Progenitor cell of endocrine pancreas (in vitro differentiated cells): Measurements from ENCODE around the gene PRAMEF2. TPM values are rescaled to one million over a fixed set of nuclear protein-coding genes. Genes with fewer than 3 reads are reported as not detected.
"Not testable (repeated sequence)": the region's sequence is repeated elsewhere in the genome, so short reads cannot be mapped to it uniquely, and the experiment has no call there.

Source experiments
- DNase-seq: peaks from one replicate; pipeline ENCODE4 v3.0.0; 2021; ENCODE audit warnings: low spot score; ENCODE audit not compliant: unreplicated experiment
- H3K27ac Mint-ChIP-seq: 2 replicates; pipeline ENCODE4 v1.8.0; 2021; ENCODE audit warnings: mild to moderate bottlenecking, moderate library complexity, mixed read lengths
- H3K27me3 Mint-ChIP-seq: 2 replicates; pipeline ENCODE4 v1.8.0; 2021; ENCODE audit warnings: mixed read lengths
- H3K36me3 Mint-ChIP-seq: 2 replicates; pipeline ENCODE4 v1.8.0; 2022; ENCODE audit warnings: mixed read lengths; ENCODE audit not compliant: insufficient read depth
- H3K4me1 Mint-ChIP-seq: 2 replicates; pipeline ENCODE4 v1.8.0; 2021; ENCODE audit warnings: low read depth, mixed read lengths
- H3K4me3 Mint-ChIP-seq: 2 replicates; pipeline ENCODE4 v1.8.0; 2021; ENCODE audit warnings: low read depth, mild to moderate bottlenecking, moderate library complexity, mixed read lengths
- H3K9me3 Mint-ChIP-seq: 2 replicates; pipeline ENCODE4 v1.8.0; 2021; ENCODE audit warnings: low read depth, mixed read lengths
- long read RNA-seq: library from polyadenylated mRNA; unstranded; transcript quantifications from one replicate; pipeline ENCODE4 v2.0.0, GENCODE V29; 2020
- total RNA-seq: library from RNA; stranded (reverse); gene quantifications from 2 replicates; pipeline ENCODE4 v1.2.1, GENCODE V29; 2021
- TF ChIP-seq, protein P1 (sequence below): fragments of 200-600 bp; sonication (generic); IDR thresholded peaks from one replicate; pipeline ENCODE4 v1.5.0; 2021; ENCODE audit warnings: antibody characterized with exemption, mild to moderate bottlenecking; ENCODE audit not compliant: unreplicated experiment

Gene PRAMEF2, protein sequence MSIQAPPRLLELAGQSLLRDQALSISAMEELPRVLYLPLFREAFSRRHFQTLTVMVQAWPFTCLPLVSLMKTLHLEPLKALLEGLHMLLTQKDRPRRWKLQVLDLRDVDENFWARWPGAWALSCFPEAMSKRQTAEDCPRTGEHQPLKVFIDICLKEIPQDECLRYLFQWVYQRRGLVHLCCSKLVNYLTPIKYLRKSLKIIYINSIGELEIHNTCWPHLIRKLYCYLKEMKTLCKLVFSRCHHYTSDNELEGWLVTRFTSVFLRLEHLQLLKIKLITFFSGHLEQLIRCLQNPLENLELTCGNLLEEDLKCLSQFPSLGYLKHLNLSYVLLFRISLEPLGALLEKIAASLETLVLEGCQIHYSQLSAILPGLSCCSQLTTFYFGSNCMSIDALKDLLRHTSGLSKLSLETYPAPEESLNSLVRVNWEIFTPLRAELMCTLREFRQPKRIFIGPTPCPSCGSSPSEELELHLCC
- total RNA-seq, result not detected in 2 replicates
- long read RNA-seq, result 0 reads

DNA sequence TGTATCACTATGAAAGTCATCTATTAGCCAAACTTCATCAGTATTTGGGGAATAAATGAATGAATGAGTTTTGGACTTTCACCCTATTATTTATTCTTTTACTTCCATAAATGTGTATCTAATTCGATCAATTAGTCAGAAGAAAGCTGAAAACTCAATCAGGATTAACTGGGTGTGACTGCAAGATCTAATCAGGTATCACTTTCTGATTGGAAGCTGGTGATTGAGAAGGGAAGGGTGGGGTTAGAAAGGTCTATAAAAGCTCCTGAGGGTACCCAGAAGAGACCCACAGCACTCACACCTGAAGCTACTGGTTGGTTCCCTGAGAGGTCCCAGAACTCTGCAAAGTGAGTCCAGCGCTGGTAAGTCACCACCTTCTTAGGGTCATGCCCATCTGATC, at the start of gene PRAMEF2:
Gene PRAMEF2, plus strand, starts transcription at position 301 of the 400 bp plus-strand sequence. CDS start 1,924 bp downstream, outside the sequence.
- H3K9me3 Mint-ChIP-seq, result peaks cover 19% of the 10 kb centered on the region
- not testable (repeated sequence) for H3K4me1 Mint-ChIP-seq, H3K27me3 Mint-ChIP-seq, H3K36me3 Mint-ChIP-seq, H3K4me3 Mint-ChIP-seq, H3K27ac Mint-ChIP-seq, DNase-seq

DNA sequence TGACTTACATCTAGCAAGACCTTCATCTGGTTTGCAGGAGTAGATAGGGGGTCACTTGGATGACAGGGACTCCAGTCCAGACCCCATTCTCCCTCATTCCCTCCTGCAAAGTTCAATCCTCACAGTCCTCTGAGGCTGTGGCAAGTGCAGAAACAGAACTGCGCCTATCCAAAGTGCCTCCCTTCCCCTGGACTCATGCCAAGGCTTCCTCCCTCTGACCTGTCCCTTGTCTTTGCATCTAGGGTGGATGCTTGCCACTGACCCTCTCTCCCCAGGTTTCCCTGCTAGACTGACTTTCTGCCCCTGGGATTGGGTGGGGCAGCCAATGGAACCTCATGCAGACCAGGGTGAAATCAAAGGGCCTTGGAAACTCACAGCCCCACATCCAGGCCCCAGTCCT, 47.0 kb upstream of the PRAMEF2 start:
- no peak overlapping the region for H3K27ac Mint-ChIP-seq
- H3K9me3 Mint-ChIP-seq, result peaks cover 32% of the 10 kb centered on the region
- H3K4me3 Mint-ChIP-seq, result no peak overlapping the region

DNA sequence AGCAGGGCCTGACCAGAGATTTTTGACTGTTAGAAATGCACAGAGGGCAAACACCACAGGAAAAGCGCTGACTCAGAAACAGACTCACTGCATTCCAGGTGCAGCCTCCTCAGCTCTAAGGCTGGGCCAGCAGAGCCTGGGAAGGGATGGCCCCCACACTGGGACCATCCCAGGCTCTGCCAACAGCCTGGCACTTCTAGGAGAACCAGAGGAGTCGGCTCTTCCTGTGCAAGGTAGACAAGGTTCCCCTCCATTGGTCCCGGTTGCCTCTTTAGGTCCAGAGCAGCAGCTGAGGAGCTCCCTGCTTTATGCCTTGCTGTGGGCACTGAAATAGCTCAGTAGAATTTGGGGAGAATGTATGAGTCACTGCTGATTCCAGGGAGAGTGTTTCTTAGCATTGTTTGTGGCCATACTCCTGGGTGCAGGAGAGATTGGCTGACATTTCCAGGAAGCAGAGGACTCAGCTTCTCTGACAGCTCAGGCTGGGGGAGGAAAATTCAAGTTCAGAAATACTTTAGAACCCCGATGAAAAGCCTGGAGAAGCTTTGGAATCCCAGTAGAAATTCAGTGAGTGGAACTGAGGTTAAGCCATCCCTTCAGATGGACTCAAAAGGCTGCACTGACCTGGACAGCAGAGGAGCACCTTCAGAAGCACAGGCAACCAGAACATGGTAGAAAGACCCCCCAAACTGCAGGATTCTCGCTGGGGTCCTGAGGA, 46.0 kb upstream of the PRAMEF2 start:
- peaks cover 27% of the 10 kb centered on the region for H3K9me3 Mint-ChIP-seq
- no peaks in the 10 kb centered on the region for H3K4me1 Mint-ChIP-seq
- DNase-seq, result no peak
- no peak overlapping the region for H3K4me3 Mint-ChIP-seq
- no peaks in the 10 kb centered on the region for H3K36me3 Mint-ChIP-seq
- H3K27ac Mint-ChIP-seq, result no peak overlapping the region
- no peaks in the 10 kb centered on the region for H3K27me3 Mint-ChIP-seq
- TF ChIP-seq, protein P1, sequence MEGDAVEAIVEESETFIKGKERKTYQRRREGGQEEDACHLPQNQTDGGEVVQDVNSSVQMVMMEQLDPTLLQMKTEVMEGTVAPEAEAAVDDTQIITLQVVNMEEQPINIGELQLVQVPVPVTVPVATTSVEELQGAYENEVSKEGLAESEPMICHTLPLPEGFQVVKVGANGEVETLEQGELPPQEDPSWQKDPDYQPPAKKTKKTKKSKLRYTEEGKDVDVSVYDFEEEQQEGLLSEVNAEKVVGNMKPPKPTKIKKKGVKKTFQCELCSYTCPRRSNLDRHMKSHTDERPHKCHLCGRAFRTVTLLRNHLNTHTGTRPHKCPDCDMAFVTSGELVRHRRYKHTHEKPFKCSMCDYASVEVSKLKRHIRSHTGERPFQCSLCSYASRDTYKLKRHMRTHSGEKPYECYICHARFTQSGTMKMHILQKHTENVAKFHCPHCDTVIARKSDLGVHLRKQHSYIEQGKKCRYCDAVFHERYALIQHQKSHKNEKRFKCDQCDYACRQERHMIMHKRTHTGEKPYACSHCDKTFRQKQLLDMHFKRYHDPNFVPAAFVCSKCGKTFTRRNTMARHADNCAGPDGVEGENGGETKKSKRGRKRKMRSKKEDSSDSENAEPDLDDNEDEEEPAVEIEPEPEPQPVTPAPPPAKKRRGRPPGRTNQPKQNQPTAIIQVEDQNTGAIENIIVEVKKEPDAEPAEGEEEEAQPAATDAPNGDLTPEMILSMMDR, result no peak

More for the DNA sequence above, 47.0 kb upstream of the PRAMEF2 start:
- no peaks in the 10 kb centered on the region for H3K36me3 Mint-ChIP-seq
- no peaks in the 10 kb centered on the region for H3K27me3 Mint-ChIP-seq
- H3K4me1 Mint-ChIP-seq, result no peaks in the 10 kb centered on the region
- no peak for DNase-seq
- TF ChIP-seq, protein P1, result no peak

DNA sequence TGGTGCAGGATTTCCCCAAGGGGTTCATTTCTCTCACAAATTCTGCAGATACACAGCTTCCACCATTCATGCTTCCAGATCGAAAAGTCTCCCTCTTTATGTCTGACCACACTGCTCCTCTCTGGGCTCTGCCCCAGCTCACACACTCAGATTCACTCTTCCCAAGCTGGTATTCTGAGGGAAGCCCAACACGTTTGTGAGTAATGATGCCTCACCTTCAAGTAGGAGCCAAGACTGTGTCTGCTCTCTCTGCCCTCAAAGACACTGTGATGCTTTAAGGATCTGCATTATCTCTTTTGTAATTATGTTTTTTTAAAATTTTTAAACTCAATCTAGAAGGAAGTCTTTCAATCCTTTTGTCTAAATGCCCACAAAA, 45.5 kb upstream of the PRAMEF2 start:
- no peaks in the 10 kb centered on the region for H3K36me3 Mint-ChIP-seq
- no peaks in the 10 kb centered on the region for H3K4me1 Mint-ChIP-seq
- H3K27ac Mint-ChIP-seq, result no peak overlapping the region
- peaks cover 21% of the 10 kb centered on the region for H3K9me3 Mint-ChIP-seq
- H3K4me3 Mint-ChIP-seq, result no peak overlapping the region
- TF ChIP-seq, protein P1, result no peak
- no peak for DNase-seq
- H3K27me3 Mint-ChIP-seq, result no peaks in the 10 kb centered on the region

DNA sequence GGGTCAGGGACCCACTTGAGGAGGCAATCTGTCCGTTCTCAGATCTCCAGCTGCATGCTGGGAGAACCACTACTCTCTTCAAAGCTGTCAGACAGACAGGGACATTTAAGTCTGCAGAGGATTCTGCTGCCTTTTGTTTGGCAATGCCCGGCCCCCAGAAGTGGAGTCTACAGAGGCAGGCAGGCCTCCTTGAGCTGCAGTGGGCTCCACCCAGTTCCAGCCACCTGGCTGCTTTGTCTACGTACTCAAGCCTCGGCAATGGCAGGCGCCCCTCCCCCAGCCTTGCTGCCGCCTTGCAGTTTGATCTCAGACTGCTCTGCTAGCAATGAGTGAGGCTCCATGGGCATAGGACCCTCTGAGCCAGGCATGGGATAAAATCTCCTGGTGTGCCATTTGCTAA, 37.8 kb upstream of the PRAMEF2 start:
- peaks cover 21% of the 10 kb centered on the region for H3K9me3 Mint-ChIP-seq

DNA sequence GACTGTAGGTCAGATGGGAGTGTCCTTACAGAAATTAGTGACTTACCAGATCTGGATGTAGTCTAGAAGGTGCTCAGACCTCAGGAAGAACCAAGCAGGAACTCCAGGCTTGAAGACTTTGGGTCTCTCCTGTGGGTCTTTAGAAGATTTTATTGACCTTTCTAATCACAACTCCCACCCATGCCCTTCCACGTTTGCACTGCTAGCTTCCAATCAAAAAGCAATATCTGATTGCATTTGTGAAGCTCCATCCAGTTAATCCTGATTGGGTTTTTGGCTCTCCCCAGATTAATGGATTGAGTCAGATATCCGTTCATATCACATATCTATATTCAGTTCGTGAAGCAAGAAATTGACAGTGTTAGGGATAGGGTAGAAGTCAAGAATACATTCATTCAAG, 25.6 kb upstream of the PRAMEF2 start, which contains the start of gene PRAMEF11:
Gene PRAMEF11, minus strand, starts transcription at position 101 of the 400 bp plus-strand sequence. CDS start 2,621 bp downstream, outside the sequence.
- H3K27me3 Mint-ChIP-seq, H3K4me1 Mint-ChIP-seq, DNase-seq, H3K27ac Mint-ChIP-seq, H3K4me3 Mint-ChIP-seq, H3K36me3 Mint-ChIP-seq: not testable (repeated sequence)
- peaks cover 23% of the 10 kb centered on the region for H3K9me3 Mint-ChIP-seq

More for the DNA sequence above, 37.8 kb upstream of the PRAMEF2 start:
- not testable (repeated sequence) for H3K27me3 Mint-ChIP-seq, H3K36me3 Mint-ChIP-seq, H3K4me1 Mint-ChIP-seq, DNase-seq, H3K27ac Mint-ChIP-seq, H3K4me3 Mint-ChIP-seq

DNA sequence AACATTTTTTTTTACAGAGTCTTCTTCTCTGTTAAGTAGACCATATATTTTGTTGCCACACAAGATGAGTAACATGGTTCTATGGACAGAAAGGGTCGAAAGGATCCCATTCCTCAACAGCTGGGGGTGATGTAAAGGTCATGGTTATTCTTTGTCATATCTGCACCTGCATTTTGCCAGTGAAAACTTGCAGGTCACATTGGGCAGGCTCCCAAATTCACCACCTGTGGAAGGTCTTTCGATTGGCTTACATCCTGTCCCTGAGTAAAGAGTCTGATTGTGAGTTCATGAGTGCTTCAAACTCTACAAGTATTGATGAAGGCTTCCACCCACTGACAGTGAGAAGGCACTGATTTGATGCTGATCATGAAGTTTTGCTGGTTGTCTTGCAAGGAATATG, 23.6 kb upstream of the PRAMEF2 start:
- H3K4me3 Mint-ChIP-seq, H3K27ac Mint-ChIP-seq, H3K36me3 Mint-ChIP-seq, DNase-seq, H3K27me3 Mint-ChIP-seq, H3K4me1 Mint-ChIP-seq: not testable (repeated sequence)
- peaks cover 25% of the 10 kb centered on the region for H3K9me3 Mint-ChIP-seq

DNA sequence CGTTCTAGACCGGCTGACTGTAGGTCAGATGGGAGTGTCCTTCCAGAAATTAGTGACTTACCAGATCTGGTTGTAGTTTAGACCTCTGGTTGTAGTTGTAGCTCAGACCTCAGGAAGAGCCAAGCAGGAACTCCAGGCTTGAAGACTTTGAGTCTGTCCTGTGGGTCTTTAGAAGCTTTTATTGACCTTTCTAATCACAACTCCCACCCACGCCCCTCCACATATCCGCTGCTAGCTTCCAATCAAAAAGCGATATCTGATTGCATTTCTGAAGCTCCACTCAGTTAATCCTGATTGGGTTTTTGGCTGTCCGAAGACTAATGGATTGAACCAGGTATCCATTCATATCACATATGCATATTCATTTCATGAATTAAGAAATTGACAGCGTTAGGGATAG, 8.3 kb upstream of the PRAMEF2 start, which contains the start of gene HNRNPCL1:
Gene HNRNPCL1, minus strand, starts transcription at position 101 of the 400 bp plus-strand sequence. CDS start 431 bp downstream, outside the sequence.
- DNase-seq, H3K27ac Mint-ChIP-seq, H3K27me3 Mint-ChIP-seq, H3K4me3 Mint-ChIP-seq, H3K36me3 Mint-ChIP-seq, H3K4me1 Mint-ChIP-seq: not testable (repeated sequence)
- H3K9me3 Mint-ChIP-seq, result peaks cover 34% of the 10 kb centered on the region
